ENCODE data around the gene CFAP141. TPM values are rescaled to one million over a fixed set of nuclear protein-coding genes. Genes with fewer than 3 reads are reported as not detected.
A peak's percentile ranks its signal among the peaks of the same experiment; 100 is the strongest.

Gene CFAP141
- total RNA-seq, 4 donors from 2014 or later, result not detected

DNA sequence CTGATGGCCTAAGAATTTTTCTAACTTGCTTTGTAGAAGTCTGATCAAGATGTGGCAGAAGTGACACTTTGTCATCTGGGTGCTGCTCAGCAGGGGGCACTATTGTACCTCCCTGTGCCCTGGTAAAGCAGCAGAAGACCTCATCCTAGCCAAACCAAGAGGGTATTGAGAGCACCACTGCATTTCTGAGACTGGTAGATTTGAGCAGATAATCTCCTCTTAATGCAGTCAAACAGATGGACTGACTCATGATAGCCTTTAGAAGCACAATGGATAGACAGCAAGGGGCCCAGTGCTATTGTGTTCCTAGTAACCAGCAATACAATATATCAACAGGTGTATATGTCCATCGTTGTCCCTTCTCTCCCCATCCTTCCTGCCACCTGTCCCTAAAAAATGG, 20.0 kb downstream of the CFAP141 start:
- TF ChIP-seq, protein P1, sequence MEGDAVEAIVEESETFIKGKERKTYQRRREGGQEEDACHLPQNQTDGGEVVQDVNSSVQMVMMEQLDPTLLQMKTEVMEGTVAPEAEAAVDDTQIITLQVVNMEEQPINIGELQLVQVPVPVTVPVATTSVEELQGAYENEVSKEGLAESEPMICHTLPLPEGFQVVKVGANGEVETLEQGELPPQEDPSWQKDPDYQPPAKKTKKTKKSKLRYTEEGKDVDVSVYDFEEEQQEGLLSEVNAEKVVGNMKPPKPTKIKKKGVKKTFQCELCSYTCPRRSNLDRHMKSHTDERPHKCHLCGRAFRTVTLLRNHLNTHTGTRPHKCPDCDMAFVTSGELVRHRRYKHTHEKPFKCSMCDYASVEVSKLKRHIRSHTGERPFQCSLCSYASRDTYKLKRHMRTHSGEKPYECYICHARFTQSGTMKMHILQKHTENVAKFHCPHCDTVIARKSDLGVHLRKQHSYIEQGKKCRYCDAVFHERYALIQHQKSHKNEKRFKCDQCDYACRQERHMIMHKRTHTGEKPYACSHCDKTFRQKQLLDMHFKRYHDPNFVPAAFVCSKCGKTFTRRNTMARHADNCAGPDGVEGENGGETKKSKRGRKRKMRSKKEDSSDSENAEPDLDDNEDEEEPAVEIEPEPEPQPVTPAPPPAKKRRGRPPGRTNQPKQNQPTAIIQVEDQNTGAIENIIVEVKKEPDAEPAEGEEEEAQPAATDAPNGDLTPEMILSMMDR (IDR thresholded peaks at IDR 0.05), result peak in 2 of 5 experiments; percentile 11 to 15
- TF ChIP-seq POLR2A (IDR thresholded peaks at IDR 0.05), result no peak

DNA sequence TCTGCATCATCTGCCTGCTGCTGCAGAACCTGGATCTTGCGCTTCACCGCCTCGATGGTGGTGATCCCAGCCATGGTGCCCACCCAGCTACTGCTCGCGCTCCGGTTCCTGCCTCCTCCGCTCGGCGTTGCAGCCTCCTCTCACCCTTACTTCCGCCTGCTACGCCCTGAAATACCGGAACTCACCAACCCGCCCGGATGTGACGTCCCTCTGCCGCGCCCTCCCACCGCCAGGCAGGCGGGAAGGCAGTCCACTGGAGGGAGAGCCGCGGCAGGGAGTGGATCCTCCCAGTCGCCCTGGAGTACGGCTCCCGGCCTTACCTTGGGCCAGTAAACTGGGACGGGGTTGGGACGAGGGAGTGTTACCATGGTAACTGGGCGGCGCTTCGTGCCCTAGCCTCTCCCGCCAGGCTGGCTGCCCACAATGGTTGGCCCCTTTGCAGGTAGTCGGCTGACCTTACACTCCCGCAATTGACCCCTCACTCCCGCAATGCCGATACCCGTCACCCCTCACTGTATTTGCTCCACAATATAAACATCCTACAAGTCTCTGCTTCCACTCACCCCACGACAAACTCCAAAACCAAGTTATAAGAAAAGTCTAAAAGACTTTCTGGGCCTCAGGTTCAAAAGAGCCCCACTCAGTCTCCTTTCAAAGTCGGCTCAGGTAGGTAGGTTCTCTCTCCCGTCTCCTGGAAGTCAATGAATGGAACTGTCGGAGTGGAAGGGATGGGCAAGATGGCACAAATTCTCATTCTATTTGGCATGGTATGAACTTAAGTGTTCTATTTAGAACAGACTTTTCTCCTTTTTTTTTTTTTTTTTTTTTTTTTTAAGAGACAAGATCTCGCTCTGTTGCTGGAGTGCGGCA, 22.9 kb downstream of the CFAP141 start:
- Histone ChIP-seq H3K4me1 (peaks cover 0 to 39% (median 35%) of the 10 kb centered on the region in 4 donors), H3K9me3 (no peaks in the 10 kb centered on the region), H3K27me3 (no peaks in the 10 kb centered on the region), H3K36me3 (peaks cover 0 to 3% (median 0%) of the 10 kb centered on the region in 3 donors), H3K27ac (peak overlapping the region; percentile 87 to 95 (median 94)), H3K4me3 (peak overlapping the region; percentile 71 to 97 (median 89))
- TF ChIP-seq EP300 (IDR thresholded peaks at IDR 0.05) (peak; percentile 93 to 99), POLR2A (IDR thresholded peaks at IDR 0.05) (peak; percentile 95 to 97)
- TF ChIP-seq, protein P1 (IDR thresholded peaks at IDR 0.05), result peak in 3 of 5 experiments; percentile 14 to 70 (median 65)
- peak; percentile 90 to 94 for DNase-seq (ENCODE audit: low spot score in 2 of 2)
- 5 to 7% methylated on average over 32 of the region's 41 CpGs for WGBS, 2 donors

More for the DNA sequence above, 20.0 kb downstream of the CFAP141 start:
- H3K4me1 ChIP-seq, result peaks cover 0 to 10% (median 7%) of the 10 kb centered on the region in 4 donors
- H3K27ac ChIP-seq, result no peak overlapping the region
- 61 to 82% methylated on average over 1 of the region's 1 CpG for WGBS, 2 donors
- H3K9me3 ChIP-seq, result no peaks in the 10 kb centered on the region
- H3K27me3 ChIP-seq, result no peaks in the 10 kb centered on the region
- DNase-seq (ENCODE audit: low spot score in 2 of 2), result no peak
- H3K36me3 ChIP-seq, result no peaks in the 10 kb centered on the region
- no peak overlapping the region for H3K4me3 ChIP-seq

DNA sequence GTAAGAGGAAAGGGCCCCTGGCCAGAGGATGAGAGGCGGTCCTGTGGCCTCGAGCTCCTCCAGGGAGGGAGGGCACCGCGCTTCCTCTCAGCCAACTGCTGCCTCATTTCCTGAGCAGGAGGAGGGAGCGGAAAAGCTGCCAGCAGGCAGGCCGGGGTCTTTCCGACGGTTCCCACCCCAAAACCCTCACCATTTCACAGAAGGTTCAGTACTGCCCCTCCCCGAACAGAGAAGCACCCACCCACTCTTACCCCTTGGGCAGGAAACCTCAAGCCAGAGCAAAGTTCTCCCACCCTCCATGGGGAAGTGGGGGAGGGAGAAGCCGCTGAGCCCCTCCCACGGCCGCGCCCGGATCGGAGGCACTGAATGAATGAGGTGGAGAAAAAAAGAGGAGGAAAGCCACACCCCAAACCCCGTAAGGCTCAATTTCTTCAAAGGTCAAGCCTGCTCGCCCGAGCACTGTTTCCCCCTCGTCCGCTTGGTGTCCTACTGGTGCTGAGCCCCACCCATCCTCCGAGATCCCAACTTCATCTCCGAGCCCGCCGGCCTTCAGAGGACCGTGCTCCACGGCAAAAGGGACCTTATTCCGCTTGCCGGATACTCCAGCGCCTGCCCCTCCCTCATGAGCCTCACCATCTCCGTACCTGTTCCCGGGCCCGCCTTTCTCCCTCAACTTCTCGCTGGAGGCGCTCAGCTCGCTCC, 23.6 kb downstream of the CFAP141 start:
- no peaks in the 10 kb centered on the region for H3K27me3 ChIP-seq
- 0 to 1% methylated on average over 27 to 34 of the region's 35 CpGs for WGBS, 2 donors
- TF ChIP-seq, protein P1 (IDR thresholded peaks at IDR 0.05), result no peak
- TF ChIP-seq POLR2A (IDR thresholded peaks at IDR 0.05) (no peak), EP300 (IDR thresholded peaks at IDR 0.05) (peak in 1 of 2 donors; percentile 33)
- H3K27ac ChIP-seq, result peak overlapping the region; percentile 87 to 95 (median 94)
- DNase-seq (ENCODE audit: low spot score in 2 of 2), result peak; percentile 31 to 45
- H3K4me1 ChIP-seq, result peaks cover 0 to 47% (median 41%) of the 10 kb centered on the region in 4 donors
- H3K4me3 ChIP-seq, result peak overlapping the region; percentile 71 to 97 (median 89)
- H3K9me3 ChIP-seq, result no peaks in the 10 kb centered on the region
- H3K36me3 ChIP-seq, result peaks cover 0 to 3% (median 0%) of the 10 kb centered on the region in 3 donors

DNA sequence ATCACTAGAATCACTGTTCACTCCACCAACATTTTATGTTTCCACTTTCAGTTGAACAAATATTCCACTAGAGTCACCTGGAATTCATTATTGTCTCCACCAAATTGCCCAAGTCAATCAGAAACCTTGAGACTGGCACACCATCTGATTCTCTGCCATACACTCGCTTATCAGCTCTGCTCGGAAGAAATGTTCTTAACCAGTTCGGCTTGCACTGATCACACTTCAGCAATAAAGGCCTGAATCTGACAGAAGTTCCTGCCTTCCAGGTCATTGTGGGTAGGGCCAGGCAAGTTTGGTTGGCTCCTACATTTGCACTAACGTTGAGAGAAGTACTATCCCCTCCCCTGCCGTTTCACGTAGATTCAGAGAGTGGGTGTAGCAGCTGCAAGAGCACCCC, 24.2 kb downstream of the CFAP141 start:
- 0 to 1% methylated on average over 4 to 6 of the region's 6 CpGs for WGBS, 2 donors
- H3K27me3 ChIP-seq, result no peaks in the 10 kb centered on the region
- H3K27ac ChIP-seq, result peak overlapping the region; percentile 87 to 95 (median 94)
- peaks cover 0 to 3% (median 0%) of the 10 kb centered on the region in 3 donors for H3K36me3 ChIP-seq
- H3K4me1 ChIP-seq, result peaks cover 0 to 52% (median 44%) of the 10 kb centered on the region in 4 donors
- no peaks in the 10 kb centered on the region for H3K9me3 ChIP-seq
- peak overlapping the region; percentile 71 to 97 (median 89) for H3K4me3 ChIP-seq
- TF ChIP-seq EP300 (IDR thresholded peaks at IDR 0.05), result no peak
- TF ChIP-seq, protein P1 (IDR thresholded peaks at IDR 0.05), result no peak
- TF ChIP-seq POLR2A (IDR thresholded peaks at IDR 0.05), result no peak
- DNase-seq (ENCODE audit: low spot score in 2 of 2), result no peak
